ENCODE measurements around the gene ADCY1. TPM values are rescaled to one million over a fixed set of nuclear protein-coding genes. Genes with fewer than 3 reads are reported as not detected.

ADCY1 gene
- total RNA-seq, 1 experiment from 2014 or later = 0.71 TPM

DNA sequence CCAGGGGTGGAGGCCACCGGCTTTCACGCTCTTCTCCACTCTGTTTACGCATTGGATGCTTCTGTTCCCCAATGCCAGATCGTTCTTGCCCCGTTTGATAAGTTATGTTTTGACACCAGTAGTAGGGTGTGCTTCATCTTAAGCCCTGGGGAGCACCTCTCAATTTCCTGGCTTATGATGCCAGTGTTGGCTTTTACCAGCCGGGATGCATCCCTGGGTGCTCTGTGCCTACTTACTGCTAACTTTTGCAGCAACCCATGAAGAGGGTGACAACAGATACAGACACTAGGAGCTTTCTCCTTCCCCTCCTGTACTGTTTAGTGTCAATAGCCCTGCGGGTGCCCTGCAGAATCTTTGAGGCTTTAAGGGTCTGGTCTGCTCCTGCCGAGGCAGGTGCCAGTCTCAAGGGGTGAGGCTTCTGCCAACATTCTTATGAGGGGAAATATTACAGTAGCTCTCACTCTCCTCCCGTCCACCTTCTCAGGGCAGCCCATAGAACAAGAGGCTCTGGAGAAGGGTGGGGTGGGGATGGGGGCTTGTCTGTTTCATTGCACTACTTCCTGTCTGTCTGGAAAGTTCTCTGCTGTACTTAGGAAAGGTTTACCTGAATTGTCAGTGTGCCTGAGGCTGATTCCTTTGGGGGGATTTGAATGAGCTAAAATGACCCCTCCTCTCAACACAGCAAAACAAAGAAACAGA lies 23.3 kb downstream of the ADCY1 start:
- POLR2A ChIA-PET (ENCODE audit: low non-redundant PET) = no interaction called here
- H3K27me3 ChIP-seq (replicated peaks; ENCODE audit: insufficient read depth, low read depth, low read length, poor library complexity) = no peaks in the 10 kb centered on the region
- intact Hi-C loops (cut with micrococcal nuclease; ENCODE audit: unreplicated experiment) = no loop called here
- TF ChIP-seq, protein P1, sequence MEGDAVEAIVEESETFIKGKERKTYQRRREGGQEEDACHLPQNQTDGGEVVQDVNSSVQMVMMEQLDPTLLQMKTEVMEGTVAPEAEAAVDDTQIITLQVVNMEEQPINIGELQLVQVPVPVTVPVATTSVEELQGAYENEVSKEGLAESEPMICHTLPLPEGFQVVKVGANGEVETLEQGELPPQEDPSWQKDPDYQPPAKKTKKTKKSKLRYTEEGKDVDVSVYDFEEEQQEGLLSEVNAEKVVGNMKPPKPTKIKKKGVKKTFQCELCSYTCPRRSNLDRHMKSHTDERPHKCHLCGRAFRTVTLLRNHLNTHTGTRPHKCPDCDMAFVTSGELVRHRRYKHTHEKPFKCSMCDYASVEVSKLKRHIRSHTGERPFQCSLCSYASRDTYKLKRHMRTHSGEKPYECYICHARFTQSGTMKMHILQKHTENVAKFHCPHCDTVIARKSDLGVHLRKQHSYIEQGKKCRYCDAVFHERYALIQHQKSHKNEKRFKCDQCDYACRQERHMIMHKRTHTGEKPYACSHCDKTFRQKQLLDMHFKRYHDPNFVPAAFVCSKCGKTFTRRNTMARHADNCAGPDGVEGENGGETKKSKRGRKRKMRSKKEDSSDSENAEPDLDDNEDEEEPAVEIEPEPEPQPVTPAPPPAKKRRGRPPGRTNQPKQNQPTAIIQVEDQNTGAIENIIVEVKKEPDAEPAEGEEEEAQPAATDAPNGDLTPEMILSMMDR (conservative IDR thresholded peaks at IDR 0.05; ENCODE audit: low read depth, low read length) = no peak
- TF ChIP-seq EZH2 (IDR thresholded peaks at IDR 0.05; ENCODE audit: borderline replicate concordance, low read depth, low read length, poor library complexity, severe bottlenecking) = no peak
- no peak overlapping the region for H3K4me3 ChIP-seq (ENCODE audit: low read depth, low read length, poor library complexity, severe bottlenecking)
- DNase-seq (ENCODE audit: low spot score) = no peak
- H3K9me3 ChIP-seq (ENCODE audit: low read depth, low read length, poor library complexity, severe bottlenecking) = no peaks in the 10 kb centered on the region
- BruUV-seq (replicated peaks) = no TSS peak
- H3K36me3 ChIP-seq (ENCODE audit: insufficient read depth, low read length, poor library complexity, severe bottlenecking) = no peaks in the 10 kb centered on the region
- CTCF ChIA-PET = no interaction called here
- H3K4me1 ChIP-seq (ENCODE audit: insufficient read depth, low read length, poor library complexity, severe bottlenecking) = no peaks in the 10 kb centered on the region
- no peak overlapping the region for H3K27ac ChIP-seq (ENCODE audit: low read depth, low read length, poor library complexity, severe bottlenecking)

DNA sequence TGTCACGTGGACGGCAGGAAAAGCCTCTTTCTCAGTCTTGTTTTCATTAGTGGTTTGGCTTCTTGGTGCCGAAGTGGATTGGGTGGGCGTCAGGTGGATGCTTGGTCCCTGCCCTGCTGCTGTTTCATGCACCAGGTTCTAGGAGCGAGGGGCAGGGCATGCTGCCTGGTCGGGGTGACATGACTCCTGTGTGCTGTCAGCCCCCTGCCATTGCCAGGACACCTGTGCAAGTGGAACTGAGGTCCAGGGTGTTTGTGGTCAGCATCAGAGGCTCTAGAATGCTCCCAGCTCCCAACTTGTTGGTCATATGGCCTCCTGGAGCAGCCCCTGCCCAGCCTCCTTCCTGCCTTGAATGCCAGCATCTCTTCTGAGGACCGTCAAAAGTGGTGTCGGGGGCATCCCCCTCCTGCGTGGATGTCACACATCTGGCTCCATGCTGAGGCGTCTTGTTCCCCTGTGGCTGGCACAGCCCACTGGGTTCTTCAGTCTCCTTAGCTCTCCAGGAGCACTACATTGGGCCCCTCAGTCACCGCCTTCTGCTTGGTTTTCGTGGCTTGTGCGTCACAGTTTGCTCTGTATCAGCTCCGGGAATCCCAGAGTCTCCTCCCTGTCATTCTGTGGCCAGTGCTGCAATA lies 24.8 kb downstream of the ADCY1 start:
- Histone ChIP-seq H3K4me3 (ENCODE audit: low read depth, low read length, poor library complexity, severe bottlenecking) (no peak overlapping the region), H3K4me1 (ENCODE audit: insufficient read depth, low read length, poor library complexity, severe bottlenecking) (no peaks in the 10 kb centered on the region), H3K36me3 (ENCODE audit: insufficient read depth, low read length, poor library complexity, severe bottlenecking) (no peaks in the 10 kb centered on the region), H3K9me3 (ENCODE audit: low read depth, low read length, poor library complexity, severe bottlenecking) (no peaks in the 10 kb centered on the region), H3K27ac (ENCODE audit: low read depth, low read length, poor library complexity, severe bottlenecking) (no peak overlapping the region), H3K27me3 (replicated peaks; ENCODE audit: insufficient read depth, low read depth, low read length, poor library complexity) (no peaks in the 10 kb centered on the region)
- POLR2A ChIA-PET (ENCODE audit: low non-redundant PET) = no interaction called here
- intact Hi-C loops (cut with micrococcal nuclease; ENCODE audit: unreplicated experiment) = no loop called here
- no peak for TF ChIP-seq EZH2 (IDR thresholded peaks at IDR 0.05; ENCODE audit: borderline replicate concordance, low read depth, low read length, poor library complexity, severe bottlenecking)
- TF ChIP-seq, protein P1 (conservative IDR thresholded peaks at IDR 0.05; ENCODE audit: low read depth, low read length) = no peak
- CTCF ChIA-PET = no interaction called here
- no peak for DNase-seq (ENCODE audit: low spot score)
- no TSS peak for BruUV-seq (replicated peaks)

DNA sequence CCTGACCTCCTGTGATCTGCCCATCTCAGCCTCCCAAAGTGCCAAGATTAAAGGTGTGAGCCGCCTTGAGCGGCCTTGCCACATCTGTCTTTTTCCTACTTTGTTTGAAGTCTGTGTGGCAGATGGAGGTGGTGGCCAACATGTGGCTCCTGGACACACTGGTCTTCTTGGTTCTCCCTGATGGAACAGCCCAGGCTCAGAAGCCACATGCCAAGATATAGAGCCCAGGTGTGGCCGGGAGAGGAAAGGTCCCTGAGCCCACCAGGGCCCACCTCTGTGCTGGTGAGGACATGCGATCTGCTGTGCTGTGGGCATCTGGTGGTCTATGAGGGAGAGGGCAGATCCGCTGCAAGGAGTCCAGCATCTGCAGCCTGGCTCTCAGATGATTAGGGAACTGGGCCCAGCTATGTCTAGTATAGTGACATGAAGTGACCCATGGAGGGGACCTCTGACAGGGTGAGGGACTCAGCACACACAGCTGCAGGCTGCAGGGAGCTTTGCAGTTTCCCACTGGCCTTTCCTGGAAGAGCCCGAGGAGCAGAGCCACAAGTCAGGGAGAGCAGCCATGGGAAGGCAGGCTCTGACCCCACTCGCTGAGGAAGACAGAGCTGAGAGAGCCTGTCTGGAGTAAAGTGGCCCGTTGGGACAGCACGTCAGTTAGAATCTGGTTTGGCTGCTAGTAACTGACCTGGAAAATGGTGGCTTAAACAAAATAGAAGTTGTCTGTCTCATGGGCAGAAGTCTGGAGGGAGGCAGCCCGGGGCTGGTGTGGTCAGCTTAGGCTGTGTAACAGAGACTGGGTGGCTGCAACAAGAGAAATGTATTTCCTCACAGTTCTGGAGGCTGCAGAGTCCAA lies 25.9 kb downstream of the ADCY1 start:
- no peak for DNase-seq (ENCODE audit: low spot score)
- no peaks in the 10 kb centered on the region for H3K4me1 ChIP-seq (ENCODE audit: insufficient read depth, low read length, poor library complexity, severe bottlenecking)
- no peak overlapping the region for H3K27ac ChIP-seq (ENCODE audit: low read depth, low read length, poor library complexity, severe bottlenecking)
- no peak overlapping the region for H3K4me3 ChIP-seq (ENCODE audit: low read depth, low read length, poor library complexity, severe bottlenecking)
- H3K27me3 ChIP-seq (replicated peaks; ENCODE audit: insufficient read depth, low read depth, low read length, poor library complexity) = no peaks in the 10 kb centered on the region
- intact Hi-C loops (cut with micrococcal nuclease; ENCODE audit: unreplicated experiment) = no loop called here
- H3K9me3 ChIP-seq (ENCODE audit: low read depth, low read length, poor library complexity, severe bottlenecking) = no peaks in the 10 kb centered on the region
- ChIA-PET CTCF (no interaction called here), POLR2A (ENCODE audit: low non-redundant PET) (no interaction called here)
- no TSS peak for BruUV-seq (replicated peaks)
- no peaks in the 10 kb centered on the region for H3K36me3 ChIP-seq (ENCODE audit: insufficient read depth, low read length, poor library complexity, severe bottlenecking)
- TF ChIP-seq, protein P1 (conservative IDR thresholded peaks at IDR 0.05; ENCODE audit: low read depth, low read length) = no peak
- TF ChIP-seq EZH2 (IDR thresholded peaks at IDR 0.05; ENCODE audit: borderline replicate concordance, low read depth, low read length, poor library complexity, severe bottlenecking) = no peak

Data from A673 (cell line).